ENCODE measurements around the gene TRPM1.

DNA sequence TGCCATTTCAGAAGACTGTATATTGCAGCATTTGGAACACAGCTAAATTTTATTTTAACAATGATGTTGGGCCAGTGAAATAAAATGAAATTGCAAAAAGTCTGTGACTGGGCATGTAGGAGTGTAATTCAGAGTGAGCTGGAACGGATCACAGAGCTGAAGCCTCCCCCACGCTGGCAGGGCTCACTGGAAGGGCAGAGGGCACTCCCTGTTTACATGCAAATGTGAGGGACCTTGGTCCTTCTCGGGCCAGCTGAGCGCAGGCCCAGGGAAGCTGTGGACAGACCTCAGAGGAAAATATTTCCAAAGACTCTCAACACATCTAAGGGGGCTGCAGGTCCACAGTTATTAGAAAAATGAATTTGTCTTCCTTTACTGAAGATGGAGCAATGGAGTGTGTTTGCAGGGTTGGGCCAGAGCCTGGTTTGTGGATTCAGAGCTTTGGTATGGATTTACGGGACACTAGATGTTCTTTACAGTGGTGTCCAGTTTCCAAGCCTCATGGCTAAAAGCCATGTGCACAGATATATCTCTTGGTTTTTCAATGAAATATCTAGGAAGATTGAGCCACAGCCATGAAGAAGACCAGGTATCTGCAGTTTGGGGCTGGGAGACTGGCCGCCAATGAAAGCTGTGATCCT lies 32.0 kb downstream of the TRPM1 start:
- TF ChIP-seq, protein P1, sequence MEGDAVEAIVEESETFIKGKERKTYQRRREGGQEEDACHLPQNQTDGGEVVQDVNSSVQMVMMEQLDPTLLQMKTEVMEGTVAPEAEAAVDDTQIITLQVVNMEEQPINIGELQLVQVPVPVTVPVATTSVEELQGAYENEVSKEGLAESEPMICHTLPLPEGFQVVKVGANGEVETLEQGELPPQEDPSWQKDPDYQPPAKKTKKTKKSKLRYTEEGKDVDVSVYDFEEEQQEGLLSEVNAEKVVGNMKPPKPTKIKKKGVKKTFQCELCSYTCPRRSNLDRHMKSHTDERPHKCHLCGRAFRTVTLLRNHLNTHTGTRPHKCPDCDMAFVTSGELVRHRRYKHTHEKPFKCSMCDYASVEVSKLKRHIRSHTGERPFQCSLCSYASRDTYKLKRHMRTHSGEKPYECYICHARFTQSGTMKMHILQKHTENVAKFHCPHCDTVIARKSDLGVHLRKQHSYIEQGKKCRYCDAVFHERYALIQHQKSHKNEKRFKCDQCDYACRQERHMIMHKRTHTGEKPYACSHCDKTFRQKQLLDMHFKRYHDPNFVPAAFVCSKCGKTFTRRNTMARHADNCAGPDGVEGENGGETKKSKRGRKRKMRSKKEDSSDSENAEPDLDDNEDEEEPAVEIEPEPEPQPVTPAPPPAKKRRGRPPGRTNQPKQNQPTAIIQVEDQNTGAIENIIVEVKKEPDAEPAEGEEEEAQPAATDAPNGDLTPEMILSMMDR (IDR thresholded peaks at IDR 0.05; ENCODE audit: low read length): no peak
- TF ChIP-seq EZH2 (optimal IDR thresholded peaks at IDR 0.05; ENCODE audit: low read depth, low read length) (no peak), EZH2phosphoT487 (IDR thresholded peaks at IDR 0.05; ENCODE audit: low read length) (no peak)
